ENCODE data around the gene CELF2.

- TF ChIP-seq CTCF (IDR thresholded peaks at IDR 0.05; ENCODE audit: insufficient read depth, low read length, poor library complexity, severe bottlenecking), result no peak
- no peak for TF ChIP-seq EZH2phosphoT487 (conservative IDR thresholded peaks at IDR 0.05; ENCODE audit: low read length)
Measured at GRCh38 chr10:11208243-11208642, 190.6 kb downstream of the CELF2 start.

Measured in SU-DHL-6 (cell line).